PC-3 (cell line): ENCODE measurements around the gene NELFE.

Experiments
- EZH2 ChIP-seq: fragments of 300-600 bp; sonication (generic); IDR thresholded peaks from one replicate; pipeline ENCODE4 v1.6.1; 2017; ENCODE audit warnings: antibody characterized with exemption, mild to moderate bottlenecking, low read length; ENCODE audit not compliant: unreplicated experiment
- EZH2phosphoT487 ChIP-seq: fragments of 300-600 bp; sonication (generic); IDR thresholded peaks from 2 replicates; pipeline ENCODE4 v1.6.1; 2018; ENCODE audit warnings: mild to moderate bottlenecking, antibody characterized with exemption, low read length, borderline replicate concordance
- TF ChIP-seq, protein P1 (sequence below): fragments of 300-600 bp; sonication (generic); conservative IDR thresholded peaks from 2 replicates; pipeline ENCODE4 v1.5.1; 2017; ENCODE audit warnings: antibody characterized with exemption, low read depth, mild to moderate bottlenecking, low read length

DNA sequence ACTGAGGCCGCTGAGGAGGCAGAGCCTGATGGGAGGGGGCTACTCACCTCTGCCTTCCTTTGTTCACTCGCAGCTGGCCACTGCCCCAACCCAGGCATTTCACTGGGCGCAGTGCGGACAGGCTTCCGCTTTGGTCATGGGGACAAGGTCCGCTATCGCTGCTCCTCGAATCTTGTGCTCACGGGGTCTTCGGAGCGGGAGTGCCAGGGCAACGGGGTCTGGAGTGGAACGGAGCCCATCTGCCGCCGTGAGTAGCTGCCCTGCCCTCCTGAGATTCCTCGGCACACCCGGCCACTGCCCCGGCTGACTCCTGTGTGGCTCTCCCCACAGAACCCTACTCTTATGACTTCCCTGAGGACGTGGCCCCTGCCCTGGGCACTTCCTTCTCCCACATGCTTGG lies 25.2 kb downstream of the NELFE start:
- TF ChIP-seq, protein P1, sequence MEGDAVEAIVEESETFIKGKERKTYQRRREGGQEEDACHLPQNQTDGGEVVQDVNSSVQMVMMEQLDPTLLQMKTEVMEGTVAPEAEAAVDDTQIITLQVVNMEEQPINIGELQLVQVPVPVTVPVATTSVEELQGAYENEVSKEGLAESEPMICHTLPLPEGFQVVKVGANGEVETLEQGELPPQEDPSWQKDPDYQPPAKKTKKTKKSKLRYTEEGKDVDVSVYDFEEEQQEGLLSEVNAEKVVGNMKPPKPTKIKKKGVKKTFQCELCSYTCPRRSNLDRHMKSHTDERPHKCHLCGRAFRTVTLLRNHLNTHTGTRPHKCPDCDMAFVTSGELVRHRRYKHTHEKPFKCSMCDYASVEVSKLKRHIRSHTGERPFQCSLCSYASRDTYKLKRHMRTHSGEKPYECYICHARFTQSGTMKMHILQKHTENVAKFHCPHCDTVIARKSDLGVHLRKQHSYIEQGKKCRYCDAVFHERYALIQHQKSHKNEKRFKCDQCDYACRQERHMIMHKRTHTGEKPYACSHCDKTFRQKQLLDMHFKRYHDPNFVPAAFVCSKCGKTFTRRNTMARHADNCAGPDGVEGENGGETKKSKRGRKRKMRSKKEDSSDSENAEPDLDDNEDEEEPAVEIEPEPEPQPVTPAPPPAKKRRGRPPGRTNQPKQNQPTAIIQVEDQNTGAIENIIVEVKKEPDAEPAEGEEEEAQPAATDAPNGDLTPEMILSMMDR = no peak
- TF ChIP-seq EZH2 (no peak), EZH2phosphoT487 (no peak)
